PC-9 (cell line): Measurements from ENCODE around the gene ZNF865.

ENCODE experiments used
- CTCF ChIP-seq: fragments of 200-600 bp; sonication (generic); conservative IDR thresholded peaks from 2 replicates; pipeline ENCODE4 v1.6.1; 2017; ENCODE audit warnings: mixed run types, antibody characterized with exemption, mild to moderate bottlenecking, moderate library complexity
- EZH2 ChIP-seq: fragments of 200-600 bp; sonication (generic); IDR thresholded peaks from 2 replicates; pipeline ENCODE4 v1.8.0; 2017; ENCODE audit warnings: antibody characterized with exemption, low read depth

GRCh38 chr19:55643003-55643886 is 37.8 kb downstream of the ZNF865 start, which contains the start of gene ZNF581:
- TF ChIP-seq CTCF (no peak), EZH2 (no peak)
